Ureter (tissue), 1 donor: ENCODE data around the gene CDH26. TPM values are rescaled to one million over a fixed set of nuclear protein-coding genes. Genes with fewer than 3 reads are reported as not detected.

Source experiments
- DNase-seq: peaks from one replicate; pipeline ENCODE4 v3.0.0-alpha.2; 2020; ENCODE audit warnings: low spot score
- total RNA-seq: library from RNA; stranded (reverse); gene quantifications from one replicate; pipeline ENCODE4 v1.2.4, GENCODE V29; 2023
- donor health status: DM: yes; HTN: yes; CAD: no.

The CDH26 gene
- total RNA-seq, 1 donor from 2014 or later: 31.0 TPM

GRCh38 chr20:59985164-59985563 is 26.9 kb downstream of the CDH26 start:
- no peak for DNase-seq

GRCh38 chr20:59985864-59986263 is 27.6 kb downstream of the CDH26 start:
- DNase-seq: no peak

GRCh38 chr20:59987135-59987534 is 28.9 kb downstream of the CDH26 start:
- DNase-seq: no peak

- no peak for DNase-seq
Observed at GRCh38 chr20:59988141-59988540, 29.9 kb downstream of the CDH26 start.

GRCh38 chr20:59992526-59993084 is 34.4 kb downstream of the CDH26 start:
- DNase-seq: no peak

GRCh38 chr20:59993736-59994430 is 35.7 kb downstream of the CDH26 start:
- DNase-seq: no peak

GRCh38 chr20:59994697-59995122 is 36.5 kb downstream of the CDH26 start:
- no peak for DNase-seq

GRCh38 chr20:59996108-59996507 is 37.9 kb downstream of the CDH26 start:
- no peak for DNase-seq

- no peak for DNase-seq
Observed at GRCh38 chr20:59997896-59998295, 39.7 kb downstream of the CDH26 start.

GRCh38 chr20:59999502-59999901 is 41.3 kb downstream of the CDH26 start:
- no peak for DNase-seq

- no peak for DNase-seq
Observed at GRCh38 chr20:60000271-60001042, 42.2 kb downstream of the CDH26 start.

- DNase-seq: peak; percentile 40
Observed at GRCh38 chr20:60001108-60001507, 42.9 kb downstream of the CDH26 start.

- peak; percentile 24 for DNase-seq
Observed at GRCh38 chr20:60003776-60004175, 45.6 kb downstream of the CDH26 start.

GRCh38 chr20:60006261-60006660 is 48.0 kb downstream of the CDH26 start:
- DNase-seq: peak; percentile 14

GRCh38 chr20:60007464-60007863 is 49.2 kb downstream of the CDH26 start:
- DNase-seq: no peak

GRCh38 chr20:60008130-60008808 is 50.0 kb downstream of the CDH26 start:
- no peak for DNase-seq

GRCh38 chr20:60009318-60009717 is 51.1 kb downstream of the CDH26 start:
- DNase-seq: no peak

GRCh38 chr20:60009826-60010616 is 51.8 kb downstream of the CDH26 start:
- DNase-seq: no peak

- DNase-seq: no peak
Observed at GRCh38 chr20:60010689-60011458, 52.7 kb downstream of the CDH26 start.
